HG03457 (cell line): ENCODE data around the gene ZNF678.
"Not testable (repeated sequence)": the region's sequence is repeated elsewhere in the genome, so short reads cannot be mapped to it uniquely, and the experiment has no call there.

Source experiments
- ATAC-seq: cut with Tn5 transposase; IDR thresholded peaks from one replicate; pipeline ENCODE4 v1.9.1; 2021; ENCODE audit warnings: moderate number of reproducible peaks; ENCODE audit not compliant: unreplicated experiment

ZNF678 gene

DNA sequence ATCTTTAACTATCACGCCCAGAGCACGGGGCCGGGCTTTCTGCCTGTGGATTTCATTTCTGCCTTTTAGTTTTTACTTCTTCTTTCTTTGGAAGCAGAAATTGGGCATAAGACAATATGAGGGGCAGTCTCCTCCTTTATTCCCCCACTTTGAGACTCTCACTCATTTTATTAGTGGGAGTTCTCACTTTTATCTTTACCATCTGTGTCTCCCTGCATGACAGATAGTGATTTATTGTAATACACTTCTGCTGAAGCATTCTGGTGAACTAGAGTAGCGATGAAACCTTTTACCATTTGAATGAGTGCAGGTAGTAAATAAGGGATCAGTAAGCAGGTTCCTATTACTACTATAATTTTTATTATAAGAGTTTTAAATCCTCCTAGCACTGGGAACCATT, 26.4 kb downstream of the ZNF678 start:
- ATAC-seq = not testable (repeated sequence)

DNA sequence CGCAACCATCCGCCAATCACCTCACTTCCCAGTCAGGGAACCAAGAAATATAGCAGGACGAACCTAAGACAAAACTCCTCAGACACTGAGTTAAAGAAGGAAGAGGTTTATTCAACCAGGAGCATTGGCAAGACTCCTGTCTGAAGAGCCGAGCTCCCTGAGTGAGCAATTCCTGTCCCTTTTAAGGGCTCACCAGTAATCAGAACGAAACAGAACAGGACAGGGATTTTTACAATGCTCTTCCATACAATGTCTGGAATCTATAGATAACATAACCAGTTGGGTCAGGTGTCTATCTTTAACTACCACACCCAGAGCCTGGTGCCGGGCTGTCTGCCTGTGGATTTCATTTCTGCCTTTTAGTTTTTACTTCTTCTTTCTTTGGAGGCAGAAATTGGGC, 32.9 kb downstream of the ZNF678 start:
- ATAC-seq = not testable (repeated sequence)

DNA sequence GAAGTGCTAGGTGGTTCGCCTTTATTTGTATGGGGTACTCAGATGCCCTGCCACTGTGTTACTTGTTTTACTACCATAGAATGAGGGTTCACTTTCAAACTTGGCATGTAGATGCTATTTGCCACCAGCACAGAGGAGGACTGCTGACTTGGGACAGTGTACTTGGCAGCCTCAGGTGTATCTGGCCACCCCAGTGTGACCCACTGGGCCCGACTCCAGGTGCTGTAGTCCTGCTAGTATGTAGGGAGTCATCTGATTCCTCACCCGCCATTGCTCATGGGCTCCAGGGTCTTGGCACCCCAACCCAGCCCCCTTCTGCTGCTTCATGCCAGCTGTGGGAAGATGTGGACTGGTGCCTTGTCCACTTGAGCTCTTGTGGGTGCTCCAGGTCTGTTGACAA, 40.0 kb downstream of the ZNF678 start:
- no peak for ATAC-seq

DNA sequence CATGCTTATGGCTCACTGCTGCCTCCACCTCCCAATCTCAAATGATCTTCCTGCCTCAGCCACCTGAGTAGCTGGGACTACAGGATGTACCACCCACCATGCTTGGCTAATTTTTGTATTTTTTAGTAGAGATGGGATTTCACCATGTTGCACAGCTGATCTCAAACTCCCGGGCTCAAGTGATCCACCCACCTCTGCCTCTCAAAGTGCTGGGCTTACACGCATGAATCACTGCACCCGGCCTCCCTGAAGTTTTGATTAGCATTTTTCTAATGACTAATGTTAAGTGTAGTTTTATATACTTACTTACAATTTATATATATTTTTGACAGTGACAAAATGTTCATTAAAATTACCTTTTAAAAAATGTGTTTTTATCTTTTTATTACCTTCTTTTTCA, 41.1 kb downstream of the ZNF678 start:
- ATAC-seq = no peak

DNA sequence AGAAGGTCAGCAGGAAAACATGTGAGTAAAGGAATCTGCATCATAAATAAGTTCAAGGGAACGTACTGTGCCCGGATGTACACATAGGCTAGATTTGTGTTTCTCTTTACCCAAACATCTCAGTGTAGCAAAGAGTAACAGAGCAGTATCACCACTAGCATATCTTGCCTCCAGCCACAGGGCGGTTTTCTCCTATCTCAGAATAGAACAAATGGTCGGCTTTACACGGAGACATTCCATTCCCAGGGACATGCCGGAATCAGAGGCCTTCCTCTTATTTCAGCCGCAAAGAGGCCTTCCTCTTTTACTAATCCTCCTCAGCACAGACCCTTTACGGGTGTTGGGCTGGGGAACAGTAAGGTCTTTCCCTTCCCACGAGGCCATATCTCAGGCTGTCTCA, 42.9 kb downstream of the ZNF678 start:
- not testable (repeated sequence) for ATAC-seq

DNA sequence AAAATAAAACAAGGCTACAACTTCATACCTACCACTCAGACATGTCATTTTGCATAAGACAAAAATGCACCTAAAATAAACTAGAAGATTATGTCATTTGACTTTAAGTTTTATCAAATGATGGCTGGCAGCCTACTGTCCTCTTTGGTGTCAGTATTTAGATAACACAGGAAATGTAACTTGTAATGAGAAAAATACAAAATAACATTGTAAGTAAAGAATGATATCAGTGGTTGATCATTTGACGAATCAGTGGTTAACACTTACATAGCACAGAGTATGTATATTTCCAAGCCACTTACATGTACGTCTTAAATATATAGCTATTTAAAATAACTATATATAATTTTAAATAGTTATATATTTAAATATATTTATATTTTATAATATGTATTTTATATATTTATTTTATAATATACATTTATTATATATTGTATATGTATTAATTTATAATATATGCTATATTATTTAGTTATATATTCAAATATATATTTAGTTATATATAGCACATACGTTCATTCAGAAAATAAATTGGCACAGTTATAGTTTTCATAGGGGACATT, 44.1 kb downstream of the ZNF678 start:
- ATAC-seq = no peak

DNA sequence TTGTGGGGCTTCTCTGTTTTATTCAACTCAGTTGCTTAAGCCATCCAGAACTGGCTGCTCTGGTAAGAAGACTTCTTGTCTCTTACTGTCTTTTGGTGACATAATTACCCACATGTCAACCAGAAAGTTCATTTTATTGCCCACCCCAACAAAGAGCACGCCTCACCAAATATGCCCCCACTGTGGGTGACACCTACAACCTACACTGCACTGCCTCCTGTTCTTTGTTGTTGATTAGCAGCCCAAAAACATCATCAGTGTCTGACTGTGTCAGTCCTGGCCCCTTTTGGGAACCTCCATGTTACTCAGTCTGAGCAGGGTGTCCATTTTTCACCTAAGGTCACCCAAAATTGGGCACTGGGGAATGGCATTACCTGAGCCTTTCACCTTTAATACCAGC, 49.3 kb downstream of the ZNF678 start:
- no peak for ATAC-seq

DNA sequence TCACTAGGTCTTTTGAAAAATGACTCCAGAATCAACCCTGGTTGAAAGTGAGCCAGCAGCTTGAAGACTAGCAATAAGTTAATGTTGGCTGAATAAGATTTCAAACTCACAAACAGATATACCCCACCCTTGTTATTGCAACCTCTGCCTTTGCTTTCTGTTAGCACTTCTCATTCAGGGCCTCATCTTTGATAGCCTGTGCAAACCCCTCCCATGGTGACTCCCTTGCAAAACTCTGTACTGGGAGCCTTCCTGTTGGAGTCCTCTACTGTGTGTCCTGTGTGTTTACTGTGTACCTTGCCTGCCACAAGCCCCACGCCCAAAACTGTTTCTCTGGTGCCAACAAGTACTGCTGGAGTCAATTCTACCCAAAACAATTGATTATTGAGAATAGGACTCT, 50.2 kb downstream of the ZNF678 start:
- ATAC-seq = no peak

DNA sequence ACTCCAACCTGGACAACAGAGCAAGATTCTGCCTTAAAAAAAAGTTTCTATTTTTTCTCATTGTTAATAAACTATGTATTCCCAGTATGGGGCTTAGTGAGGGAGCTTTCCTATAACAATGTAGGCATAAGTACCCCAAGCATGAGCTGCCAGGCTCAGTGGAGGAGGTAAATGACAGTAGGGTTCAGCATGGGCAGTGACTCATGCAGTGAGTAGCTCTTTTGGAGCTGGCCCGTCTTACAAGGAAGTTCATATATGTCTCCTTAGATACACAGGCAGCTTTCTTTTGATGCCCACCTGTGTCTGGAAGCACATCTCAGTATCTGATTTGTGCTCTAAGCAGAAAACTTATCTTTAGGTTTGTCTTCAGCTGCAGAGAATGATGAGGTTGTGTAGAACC, 57.9 kb downstream of the ZNF678 start:
- ATAC-seq = no peak

DNA sequence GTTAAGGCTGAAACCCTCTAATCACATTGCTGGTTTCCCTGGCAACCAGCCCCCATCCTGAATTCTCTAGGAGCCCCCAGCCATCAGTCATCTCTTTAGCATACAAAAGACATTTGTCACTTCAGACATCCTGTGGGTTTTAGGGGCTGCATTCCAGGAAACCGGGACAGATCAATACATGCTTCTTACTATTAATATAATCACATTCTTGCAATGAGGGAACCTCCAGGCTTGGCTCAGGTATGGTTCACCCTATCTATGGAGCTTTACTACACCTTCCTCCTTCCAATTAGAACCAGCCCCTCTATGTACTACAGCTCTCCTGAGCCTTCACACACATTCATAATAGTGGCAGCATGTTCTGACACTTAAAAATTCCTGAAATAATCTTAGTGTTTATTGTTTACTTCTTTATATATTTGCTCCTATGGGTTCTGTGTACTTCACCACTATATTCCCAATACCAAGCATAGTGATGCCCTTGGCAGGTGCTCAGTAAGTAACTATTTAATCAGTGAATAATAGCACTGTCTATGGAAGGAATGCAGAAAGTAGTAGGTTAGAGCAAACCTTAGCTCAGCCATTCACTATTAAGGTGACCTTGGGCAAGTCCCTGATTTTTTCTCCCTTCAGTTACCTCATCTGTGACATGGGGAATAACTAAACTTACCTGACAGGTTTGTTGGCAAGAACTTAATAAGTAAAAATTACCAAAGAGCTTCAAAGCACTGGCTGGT, 59.6 kb downstream of the ZNF678 start:
- no peak for ATAC-seq

DNA sequence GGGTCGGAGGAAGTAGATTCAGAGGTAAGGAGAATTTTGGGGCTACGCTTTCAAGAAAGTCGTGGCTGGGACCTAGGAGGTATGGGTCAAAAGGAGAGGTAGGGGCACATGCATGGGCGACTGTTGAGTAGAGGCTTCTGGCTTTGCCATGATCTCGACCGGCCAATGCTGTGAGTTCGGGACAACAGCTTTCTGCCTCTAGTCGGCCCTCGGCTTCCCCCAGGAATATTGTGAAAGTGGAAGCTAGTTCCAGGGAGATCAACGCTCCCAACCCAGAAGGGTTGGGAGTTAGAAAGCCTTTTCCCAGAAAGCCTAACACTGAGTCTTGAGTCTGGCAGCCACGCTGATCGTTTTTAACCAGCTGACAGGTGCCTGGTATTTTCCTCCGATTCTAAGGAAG, 69.0 kb downstream of the ZNF678 start:
- ATAC-seq = no peak

DNA sequence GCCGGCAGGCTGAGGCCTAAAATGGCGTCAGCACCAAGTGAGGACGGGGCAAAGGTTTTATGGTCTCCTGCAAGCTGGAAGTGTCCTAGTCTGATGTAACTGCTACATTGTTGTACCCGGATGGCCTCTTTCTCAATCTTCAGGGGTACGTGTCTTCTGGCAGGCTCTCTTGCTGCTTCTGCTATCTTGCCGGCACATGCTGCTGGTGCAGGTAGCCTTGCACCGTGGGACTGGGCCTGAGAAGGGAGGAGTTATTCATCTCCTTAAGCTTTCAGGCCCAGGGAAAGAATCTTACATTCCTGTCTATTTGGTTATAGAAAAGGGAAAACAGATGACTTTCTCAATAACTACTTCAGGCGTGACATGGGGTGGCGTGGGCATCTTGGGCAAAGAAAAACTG, 72.2 kb downstream of the ZNF678 start:
- no peak for ATAC-seq

DNA sequence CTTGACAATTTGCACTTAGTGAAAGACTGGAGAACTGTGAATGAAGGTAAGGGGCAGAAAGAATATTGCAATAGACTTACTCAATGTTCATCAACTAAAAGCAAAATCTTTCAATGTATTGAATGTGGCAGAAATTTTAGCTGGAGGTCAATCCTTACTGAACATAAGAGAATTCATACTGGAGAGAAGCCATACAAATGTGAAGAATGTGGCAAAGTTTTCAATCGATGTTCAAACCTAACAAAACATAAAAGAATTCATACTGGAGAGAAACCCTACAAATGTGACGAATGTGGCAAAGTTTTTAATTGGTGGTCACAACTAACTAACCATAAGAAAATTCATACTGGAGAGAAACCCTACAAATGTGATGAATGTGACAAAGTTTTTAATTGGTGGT, 91.1 kb downstream of the ZNF678 start:
- no peak for ATAC-seq

DNA sequence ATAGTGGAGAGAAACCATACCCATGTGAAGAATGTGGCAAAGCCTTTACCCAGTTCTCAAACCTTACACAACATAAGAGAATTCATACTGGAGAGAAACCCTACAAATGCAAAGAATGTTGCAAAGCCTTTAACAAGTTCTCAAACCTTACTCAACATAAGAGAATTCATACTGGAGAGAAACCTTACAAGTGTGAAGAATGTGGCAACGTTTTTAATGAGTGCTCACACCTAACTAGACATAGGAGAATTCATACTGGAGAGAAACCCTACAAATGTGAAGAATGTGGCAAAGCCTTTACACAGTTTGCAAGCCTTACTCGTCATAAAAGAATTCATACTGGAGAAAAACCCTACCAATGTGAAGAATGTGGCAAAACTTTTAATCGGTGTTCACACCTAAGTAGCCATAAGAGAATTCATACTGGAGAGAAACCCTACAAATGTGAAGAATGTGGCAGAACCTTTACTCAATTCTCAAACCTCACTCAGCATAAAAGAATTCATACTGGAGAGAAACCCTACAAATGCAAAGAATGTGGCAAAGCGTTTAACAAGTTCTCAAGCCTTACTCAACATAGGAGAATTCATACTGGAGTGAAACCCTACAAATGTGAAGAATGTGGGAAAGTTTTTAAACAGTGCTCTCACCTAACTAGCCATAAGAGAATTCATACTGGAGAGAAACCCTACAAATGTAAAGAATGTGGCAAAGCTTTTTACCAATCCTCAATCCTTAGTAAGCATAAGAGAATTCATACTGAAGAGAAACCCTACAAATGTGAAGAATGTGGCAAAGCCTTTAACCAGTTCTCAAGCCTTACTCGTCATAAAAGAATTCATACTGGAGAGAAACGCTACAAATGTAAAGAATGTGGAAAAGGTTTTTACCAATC, 91.7 kb downstream of the ZNF678 start:
- ATAC-seq = no peak

DNA sequence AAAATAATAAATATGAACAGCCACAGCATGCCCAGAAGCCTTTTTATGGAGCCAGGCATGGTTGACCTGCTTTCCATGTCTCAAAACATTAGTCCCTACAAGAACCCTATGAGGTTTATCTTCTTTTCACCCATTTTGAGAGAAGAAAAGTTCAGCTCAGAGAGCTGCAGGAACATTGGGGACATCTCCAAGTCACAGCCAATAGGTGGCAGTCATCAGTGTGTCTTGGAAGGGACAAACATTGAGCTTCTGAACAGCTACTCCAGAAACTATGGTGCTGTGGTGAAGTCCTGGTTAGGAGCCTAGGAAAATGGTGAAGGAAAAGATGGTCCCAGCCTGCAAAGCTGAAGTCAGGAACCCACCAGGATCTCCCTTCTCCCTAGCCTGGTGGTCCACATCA, 98.1 kb downstream of the ZNF678 start:
- no peak for ATAC-seq

DNA sequence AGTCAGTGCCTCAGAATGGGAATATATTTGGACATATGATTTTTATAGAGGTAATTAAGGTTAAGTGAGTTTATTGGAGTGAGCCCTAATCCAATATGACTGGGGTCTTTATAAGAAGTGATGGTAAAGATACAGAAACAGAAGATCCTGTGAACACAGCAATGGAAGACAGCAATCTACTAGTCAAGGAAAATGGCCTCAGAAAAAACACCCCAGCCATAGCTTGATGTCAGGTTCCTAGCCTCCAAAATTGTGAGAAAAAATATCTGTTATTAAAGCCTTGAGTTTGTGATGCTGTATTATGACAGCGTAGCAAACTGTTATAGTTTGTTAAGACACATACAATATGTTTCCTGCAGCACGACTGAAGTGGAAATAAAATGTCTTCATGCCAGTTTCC, 99.6 kb downstream of the ZNF678 start:
- no peak for ATAC-seq

DNA sequence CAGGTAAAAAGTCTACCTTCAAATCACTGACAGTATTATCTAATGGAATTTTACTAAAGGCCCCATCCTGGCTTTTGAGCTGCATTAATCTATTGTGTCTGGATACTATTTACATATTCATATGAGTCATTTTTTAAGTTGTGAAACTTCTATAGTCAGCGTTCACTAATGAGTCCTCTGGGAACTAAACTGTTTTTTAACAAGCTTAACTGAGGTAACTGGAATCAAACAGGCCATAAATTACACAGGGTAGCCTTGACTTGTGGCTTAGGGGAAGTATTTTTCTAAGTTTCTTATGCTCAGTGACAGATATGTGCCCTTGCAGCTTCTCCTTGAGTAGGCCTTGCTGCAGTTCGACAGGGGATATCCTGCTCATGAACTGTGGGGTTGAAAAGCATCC, 102.9 kb downstream of the ZNF678 start:
- ATAC-seq = no peak

DNA sequence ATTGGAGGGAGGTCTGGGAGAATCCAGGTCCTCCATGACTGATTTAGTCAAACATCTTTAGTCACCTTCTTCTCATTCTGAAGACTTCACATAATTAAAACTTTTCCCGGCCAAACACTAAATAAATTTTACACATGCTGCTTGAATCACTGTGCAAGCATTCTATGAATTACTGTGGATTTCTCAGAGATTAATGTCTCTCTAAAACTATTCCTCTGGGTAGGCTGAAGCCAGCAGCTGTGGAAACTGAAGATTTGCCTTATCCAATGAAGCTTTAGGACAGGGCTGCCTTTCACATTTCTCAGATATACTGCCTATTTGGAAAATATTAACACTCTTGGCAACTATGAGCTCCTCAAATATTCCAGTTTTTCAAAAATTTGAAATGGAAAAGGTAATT, 110.1 kb downstream of the ZNF678 start:
- no peak for ATAC-seq

DNA sequence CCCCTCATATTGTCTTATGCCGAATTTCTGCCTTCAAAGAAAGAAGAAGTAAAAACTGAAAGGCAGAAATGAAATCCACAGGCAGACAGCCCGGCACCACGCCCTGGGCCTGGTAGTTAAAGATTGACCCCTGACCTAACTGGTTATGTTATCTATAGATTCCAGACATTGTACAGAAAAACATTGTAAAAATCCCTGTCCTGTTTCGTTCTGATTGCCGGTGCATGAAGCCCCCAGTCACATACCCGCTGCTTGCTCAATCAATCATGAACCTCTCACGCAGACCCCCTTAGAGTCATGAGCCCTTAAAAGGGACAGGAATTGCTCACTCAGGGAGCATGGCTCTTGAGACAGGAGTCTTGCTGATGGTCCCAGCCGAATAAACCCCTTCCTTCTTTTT, 122.5 kb downstream of the ZNF678 start:
- no peak for ATAC-seq

DNA sequence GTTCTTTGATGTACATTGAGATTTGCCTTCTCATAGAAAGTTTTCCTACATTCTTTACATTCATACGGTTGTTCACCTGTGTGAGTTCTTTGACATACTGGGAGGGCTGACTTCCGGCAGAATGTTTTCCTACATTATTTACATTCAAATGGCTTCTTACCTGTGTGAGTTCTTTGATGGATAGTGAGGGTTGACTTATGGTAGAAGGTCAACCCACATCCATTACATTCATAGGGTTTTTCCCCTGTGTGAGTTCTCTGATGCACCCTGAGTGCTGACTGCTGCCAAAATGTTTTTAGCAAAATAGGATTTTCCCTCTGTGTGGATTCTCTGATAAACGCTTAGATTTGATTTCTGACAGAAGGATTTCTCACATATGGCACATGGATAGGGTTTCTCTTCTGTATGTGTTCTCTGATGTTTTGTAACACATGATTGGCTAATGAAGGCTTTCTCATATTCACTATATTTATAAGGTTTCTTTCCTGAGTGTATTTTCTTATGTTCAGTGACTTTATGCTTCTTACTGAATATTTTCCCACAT, 134.0 kb downstream of the ZNF678 start:
- ATAC-seq = no peak

DNA sequence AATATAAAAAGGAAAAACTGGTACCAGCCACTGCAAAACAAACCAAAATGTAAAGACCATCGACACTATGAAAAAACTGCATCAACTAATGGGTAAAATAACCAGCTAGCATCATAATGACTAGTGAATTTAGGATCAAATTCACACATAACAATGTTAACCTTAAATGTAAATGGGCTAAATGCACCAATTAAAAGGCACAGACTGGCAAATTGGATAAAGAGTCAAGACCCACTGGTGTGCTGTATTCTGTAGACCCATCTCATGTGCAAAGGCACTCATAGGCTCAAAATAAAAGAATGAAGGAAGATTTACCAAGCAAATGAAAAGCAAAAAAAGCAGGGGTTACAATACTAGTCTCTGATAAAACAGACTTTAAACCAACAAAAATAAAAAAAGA, 138.3 kb downstream of the ZNF678 start:
- not testable (repeated sequence) for ATAC-seq

DNA sequence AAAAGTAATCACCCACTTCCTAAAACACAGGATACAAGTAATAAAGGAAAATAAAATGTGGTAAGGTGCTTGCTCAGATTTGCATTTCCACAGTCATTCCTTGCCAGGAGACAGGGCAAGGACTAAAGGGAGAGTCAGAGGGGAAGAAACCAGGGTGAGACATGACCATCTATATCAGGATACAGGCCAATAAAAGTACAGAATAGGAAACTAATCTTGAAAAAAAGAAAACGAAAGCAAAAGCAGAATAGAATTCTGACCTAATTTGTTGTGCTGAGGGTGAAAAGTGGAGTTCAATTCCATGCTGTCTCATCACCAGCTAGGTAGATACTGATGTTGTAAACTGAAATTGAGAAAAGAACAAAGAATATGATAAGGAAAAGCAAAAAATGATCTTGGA, 144.5 kb downstream of the ZNF678 start:
- ATAC-seq = no peak
